CD14-positive monocyte (primary cell): ENCODE results near the gene CYP4B1. TPM values are rescaled to one million over a fixed set of nuclear protein-coding genes. Genes with fewer than 3 reads are reported as not detected.

Experiments
- DNase-seq, 3 donors: peaks; one replicate each; pipeline ENCODE4 v3.0.0-alpha.2; 2011 to 2022
- H2AFZ ChIP-seq: 2 replicates; pipeline ENCODE4 v1.6.0; 2012; ENCODE audit warnings: mild to moderate bottlenecking, low read depth, low read length, inconsistent platforms; ENCODE audit not compliant: insufficient read depth, poor library complexity, severe bottlenecking
- H3K27ac ChIP-seq, 2 donors: 1 replicate in 1 of 2; 2 replicates in 1 of 2; pipeline ENCODE4 v1.5.1; 2012 to 2013; ENCODE audit warnings: low read length in 2 of 2, control low read depth in 1 of 2, inconsistent platforms in 1 of 2, low read depth in 1 of 2, mild to moderate bottlenecking in 1 of 2
- H3K27me3 ChIP-seq, 2 donors: one replicate each; pipeline versions ENCODE4 v1.6.0 to v1.6.1; 2011 to 2013; ENCODE audit warnings: low read length in 2 of 2; ENCODE audit not compliant: control insufficient read depth in 2 of 2, insufficient read depth in 2 of 2
- H3K36me3 ChIP-seq, 2 donors: replicated peaks in 1 of 2; 1 replicate in 1 of 2; 2 replicates in 1 of 2; pipeline versions ENCODE4 v1.5.1 to v1.6.1; 2012 to 2013; ENCODE audit warnings: low read length in 2 of 2, control low read depth in 1 of 2, inconsistent platforms in 1 of 2, mild to moderate bottlenecking in 1 of 2; ENCODE audit not compliant: insufficient read depth in 2 of 2, control insufficient read depth in 1 of 2
- H3K4me1 ChIP-seq, 2 donors: 1 replicate in 1 of 2; 2 replicates in 1 of 2; pipeline versions ENCODE4 v1.5.1 to v1.6.1; 2012 to 2013; ENCODE audit warnings: low read length in 2 of 2, control low read depth in 1 of 2, inconsistent platforms in 1 of 2, mild to moderate bottlenecking in 1 of 2, moderate library complexity in 1 of 2; ENCODE audit not compliant: insufficient read depth in 2 of 2, control insufficient read depth in 1 of 2
- H3K4me2 ChIP-seq: replicated peaks from 2 replicates; pipeline ENCODE3; 2012; ENCODE audit warnings: low read length, moderate library complexity, mild to moderate bottlenecking; ENCODE audit not compliant: poor library complexity, severe bottlenecking; ENCODE audit errors: extremely low read depth
- H3K4me3 ChIP-seq, 3 experiments: fragments of 200-600 bp in 1 of 3; sonication (generic) in 1 of 3; replicated peaks in 1 of 3; 1 replicate in 2 of 3; 2 replicates in 1 of 3; pipeline ENCODE4 v1.5.1; 2011 to 2013; ENCODE audit warnings: low read length in 3 of 3, mild to moderate bottlenecking in 3 of 3, control low read depth in 2 of 3, low read depth in 2 of 3, inconsistent platforms in 1 of 3, moderate library complexity in 1 of 3
- H3K79me2 ChIP-seq: 2 replicates; pipeline ENCODE4 v1.6.0; 2012; ENCODE audit warnings: mild to moderate bottlenecking, control low read depth, inconsistent platforms, low read length, moderate library complexity; ENCODE audit not compliant: insufficient read depth
- H3K9ac ChIP-seq: 2 replicates; pipeline ENCODE4 v1.6.0; 2017; ENCODE audit warnings: low read length, mild to moderate bottlenecking; ENCODE audit not compliant: insufficient read depth, poor library complexity, severe bottlenecking
- H3K9me3 ChIP-seq, 2 donors: replicated peaks in 1 of 2; 1 replicate in 1 of 2; 2 replicates in 1 of 2; pipeline versions ENCODE4 v1.5.1 to v1.6.1; 2012 to 2013; ENCODE audit warnings: low read length in 2 of 2, control low read depth in 1 of 2; ENCODE audit not compliant: control insufficient read depth in 1 of 2, insufficient read depth in 1 of 2
- H4K20me1 ChIP-seq: 2 replicates; pipeline ENCODE4 v1.6.0; 2012; ENCODE audit warnings: mild to moderate bottlenecking, low read length, control low read depth, moderate library complexity; ENCODE audit not compliant: insufficient read depth
- H3K27ac Mint-ChIP-seq, 7 donors: one replicate each; pipeline ENCODE4 v1.8.0; 2020; ENCODE audit warnings: mild to moderate bottlenecking in 7 of 7, mixed read lengths in 7 of 7, moderate library complexity in 6 of 7, inconsistent platforms in 2 of 7
- H3K27me3 Mint-ChIP-seq, 3 donors: one replicate each; pipeline ENCODE4 v1.8.0; 2021 to 2022; ENCODE audit warnings: low read depth in 3 of 3, mild to moderate bottlenecking in 3 of 3, mixed read lengths in 3 of 3, moderate library complexity in 3 of 3, inconsistent platforms in 1 of 3
- H3K36me3 Mint-ChIP-seq, 2 donors: one replicate each; pipeline ENCODE4 v1.8.0; 2020; ENCODE audit warnings: mixed read lengths in 2 of 2, inconsistent platforms in 1 of 2, mild to moderate bottlenecking in 1 of 2
- H3K4me1 Mint-ChIP-seq: one replicate; pipeline ENCODE4 v1.8.0; 2020; ENCODE audit warnings: mild to moderate bottlenecking, mixed read lengths
- H3K4me3 Mint-ChIP-seq, 2 donors: one replicate each; pipeline ENCODE4 v1.8.0; 2020; ENCODE audit warnings: mild to moderate bottlenecking in 2 of 2, mixed read lengths in 2 of 2, moderate library complexity in 1 of 2
- H3K9me3 Mint-ChIP-seq, 7 donors: one replicate each; pipeline ENCODE4 v1.8.0; 2020 to 2022; ENCODE audit warnings: mixed read lengths in 7 of 7, mild to moderate bottlenecking in 6 of 7, moderate library complexity in 6 of 7, inconsistent platforms in 2 of 7
- WGBS: methylation state at CpG from one replicate; pipeline ENCODE4 v1.1.5; 2013; ENCODE audit warnings: missing lambda C conversion rate; ENCODE audit not compliant: insufficient coverage; 5-methylcytosine and 5-hydroxymethylcytosine counted together
- intact Hi-C, 2 donors: fragments of 100-400 bp; cut with micrococcal nuclease; formaldehyde crosslinking; loops; one replicate each; pipeline versions ENCODE4 v1.15.0 to v1.15.1; 2023
- polyA plus RNA-seq, 3 donors: library from polyadenylated mRNA; depleted of rRNA in 1 of 3; unstranded in 2 of 3; stranded (reverse) in 1 of 3; fragments of 300-500 nt in 2 of 3; fragments of >200 nt in 1 of 3; fragmentation: Illumina TruSeq in 2 of 3; gene quantifications; 1 replicate in 2 of 3; 2 replicates in 1 of 3; pipeline ENCODE4 v1.2.3, GENCODE V29; 2012 to 2021
- TF ChIP-seq, protein P1 (sequence below): fragments of 200-600 bp; IDR thresholded peaks from one replicate; pipeline ENCODE4 v1.8.0; 2022; ENCODE audit warnings: antibody characterized with exemption, mild to moderate bottlenecking

CYP4B1 gene
- polyA plus RNA-seq, 3 donors: not detected

- no peaks in the 10 kb centered on the region for H3K4me1 Mint-ChIP-seq
- Histone ChIP-seq H3K27me3 (no peaks in the 10 kb centered on the region), H3K36me3 (no peaks in the 10 kb centered on the region), H3K27ac (no peak overlapping the region), H3K4me3 (no peak overlapping the region), H3K9ac (no peak overlapping the region), H4K20me1 (no peaks in the 10 kb centered on the region), H3K4me2 (no peak overlapping the region), H3K9me3 (peaks cover 37 to 45% of the 10 kb centered on the region in 2 donors), H2AFZ (no peak overlapping the region), H3K4me1 (no peaks in the 10 kb centered on the region), H3K79me2 (no peaks in the 10 kb centered on the region)
- no peak for DNase-seq
- peaks cover 6 to 10% (median 8%) of the 10 kb centered on the region in 3 donors for H3K27me3 Mint-ChIP-seq
- TF ChIP-seq, protein P1, sequence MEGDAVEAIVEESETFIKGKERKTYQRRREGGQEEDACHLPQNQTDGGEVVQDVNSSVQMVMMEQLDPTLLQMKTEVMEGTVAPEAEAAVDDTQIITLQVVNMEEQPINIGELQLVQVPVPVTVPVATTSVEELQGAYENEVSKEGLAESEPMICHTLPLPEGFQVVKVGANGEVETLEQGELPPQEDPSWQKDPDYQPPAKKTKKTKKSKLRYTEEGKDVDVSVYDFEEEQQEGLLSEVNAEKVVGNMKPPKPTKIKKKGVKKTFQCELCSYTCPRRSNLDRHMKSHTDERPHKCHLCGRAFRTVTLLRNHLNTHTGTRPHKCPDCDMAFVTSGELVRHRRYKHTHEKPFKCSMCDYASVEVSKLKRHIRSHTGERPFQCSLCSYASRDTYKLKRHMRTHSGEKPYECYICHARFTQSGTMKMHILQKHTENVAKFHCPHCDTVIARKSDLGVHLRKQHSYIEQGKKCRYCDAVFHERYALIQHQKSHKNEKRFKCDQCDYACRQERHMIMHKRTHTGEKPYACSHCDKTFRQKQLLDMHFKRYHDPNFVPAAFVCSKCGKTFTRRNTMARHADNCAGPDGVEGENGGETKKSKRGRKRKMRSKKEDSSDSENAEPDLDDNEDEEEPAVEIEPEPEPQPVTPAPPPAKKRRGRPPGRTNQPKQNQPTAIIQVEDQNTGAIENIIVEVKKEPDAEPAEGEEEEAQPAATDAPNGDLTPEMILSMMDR: no peak
- intact Hi-C loops: no loop called here
- peaks cover 28 to 48% (median 35%) of the 10 kb centered on the region in 7 donors for H3K9me3 Mint-ChIP-seq
- no peaks in the 10 kb centered on the region for H3K36me3 Mint-ChIP-seq
- WGBS: 100% methylated on average over 2 of the region's 4 CpGs
- H3K27ac Mint-ChIP-seq: no peak overlapping the region
- no peak overlapping the region for H3K4me3 Mint-ChIP-seq
Measured at GRCh38 chr1:46767649-46768282, 31.1 kb upstream of the CYP4B1 start.

DNA sequence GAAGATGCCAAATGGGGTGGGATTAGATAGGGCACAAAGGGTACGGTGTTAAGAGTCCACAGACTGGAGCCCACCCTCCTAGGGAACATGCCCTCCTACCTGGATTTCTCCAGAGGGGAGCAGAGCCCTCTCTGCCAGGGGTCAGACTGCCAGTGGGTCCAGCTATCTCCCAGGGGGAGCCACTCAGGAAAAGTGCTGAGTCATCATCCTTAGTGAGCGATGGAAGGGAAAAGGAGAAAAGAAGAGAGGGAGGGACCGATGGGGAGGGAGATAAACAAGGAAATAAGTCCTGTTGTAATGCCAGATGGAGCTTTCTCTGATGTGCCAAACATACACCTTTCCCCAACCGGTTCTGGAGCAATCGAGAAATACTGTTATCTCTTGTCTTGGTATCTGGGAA lies 30.4 kb upstream of the CYP4B1 start:
- H3K4me2 ChIP-seq: no peak overlapping the region
- H3K9me3 ChIP-seq: peaks cover 37 to 47% of the 10 kb centered on the region in 2 donors
- peaks cover 28 to 48% (median 35%) of the 10 kb centered on the region in 7 donors for H3K9me3 Mint-ChIP-seq
- no peaks in the 10 kb centered on the region for H3K4me1 ChIP-seq
- H3K27ac Mint-ChIP-seq: no peak overlapping the region
- no peak for DNase-seq
- H3K36me3 Mint-ChIP-seq: no peaks in the 10 kb centered on the region
- TF ChIP-seq, protein P1: no peak
- H3K27me3 Mint-ChIP-seq: peaks cover 4 to 8% (median 4%) of the 10 kb centered on the region in 3 donors
- H4K20me1 ChIP-seq: no peaks in the 10 kb centered on the region
- intact Hi-C loops: no loop called here
- WGBS: no CpG with 5 or more reads among the region's 5 CpGs
- H3K4me3 Mint-ChIP-seq: no peak overlapping the region
- no peak overlapping the region for H3K9ac ChIP-seq
- no peaks in the 10 kb centered on the region for H3K27me3 ChIP-seq
- no peak overlapping the region for H3K27ac ChIP-seq
- no peak overlapping the region for H2AFZ ChIP-seq
- no peaks in the 10 kb centered on the region for H3K79me2 ChIP-seq
- H3K4me3 ChIP-seq: no peak overlapping the region
- H3K4me1 Mint-ChIP-seq: no peaks in the 10 kb centered on the region
- no peaks in the 10 kb centered on the region for H3K36me3 ChIP-seq
